Fibroblast of skin of scalp (primary cell): ENCODE data around the gene SIKE1. TPM values are rescaled to one million over a fixed set of nuclear protein-coding genes. Genes with fewer than 3 reads are reported as not detected.
"Not testable (repeated sequence)": the region's sequence is repeated elsewhere in the genome, so short reads cannot be mapped to it uniquely, and the experiment has no call there.

Experiments
- DNase-seq: peaks from one replicate; pipeline ENCODE4 v3.0.0-alpha.2; 2013
- polyA plus RNA-seq, 2 experiments: library from polyadenylated mRNA; unstranded; fragments of 120-200 nt; gene quantifications; one replicate each; pipeline ENCODE4 v1.2.1, GENCODE V29; 2013; ENCODE audit not compliant: insufficient read length in 2 of 2

Gene SIKE1
- polyA plus RNA-seq (2013, experiment 1 of 2; ENCODE audit: insufficient read length), result 36.4 TPM
- 40.8 TPM for polyA plus RNA-seq (2013, experiment 2 of 2; ENCODE audit: insufficient read length)

DNA sequence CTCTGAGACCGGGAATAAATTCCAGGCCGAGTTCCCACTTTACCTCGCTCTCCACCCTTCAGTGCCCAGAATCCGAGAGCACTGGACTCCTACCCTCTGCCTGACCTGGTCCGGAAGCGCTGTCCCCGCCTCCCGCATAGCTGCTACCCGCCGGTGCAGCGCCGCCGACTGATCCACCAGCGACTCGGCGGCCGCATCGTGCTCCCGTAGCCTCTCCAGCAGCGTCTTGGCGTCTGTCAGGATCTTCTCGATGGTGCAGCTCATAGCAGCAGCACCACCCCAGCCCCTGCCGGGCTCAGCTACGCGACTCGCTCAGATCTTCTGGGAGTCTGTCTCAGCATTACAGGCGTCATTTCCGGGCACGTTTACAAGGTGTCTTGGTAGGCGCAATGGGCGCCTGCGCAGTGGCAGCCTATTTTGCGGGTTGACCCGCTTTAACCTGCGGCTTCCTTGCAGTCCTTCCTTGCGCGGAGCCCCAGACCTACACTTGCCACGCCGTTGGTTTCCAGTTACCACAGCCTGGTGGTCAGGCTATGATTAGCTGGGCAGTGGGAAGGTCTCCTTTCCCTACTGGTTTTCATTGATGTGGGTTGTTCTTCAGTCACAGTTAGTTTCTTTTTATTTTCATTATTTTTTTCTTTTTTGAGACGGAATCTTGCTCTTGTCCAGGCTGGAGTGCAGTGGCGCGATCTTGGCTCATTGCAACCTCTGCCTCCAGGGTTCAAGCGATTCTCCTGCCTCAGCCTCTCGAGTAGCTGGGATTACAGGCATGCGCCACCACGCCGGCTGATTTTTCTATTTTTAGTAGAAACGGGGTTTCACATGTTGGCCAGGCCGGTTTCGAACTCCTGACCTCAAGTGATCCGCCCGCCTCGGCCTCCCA is at the start of gene SIKE1:
TSS of gene SIKE1 (minus strand) at position 342 of the 883 bp plus-strand sequence. CDS start at position 264, 78 bp downstream.
- DNase-seq, result peak; percentile 93

DNA sequence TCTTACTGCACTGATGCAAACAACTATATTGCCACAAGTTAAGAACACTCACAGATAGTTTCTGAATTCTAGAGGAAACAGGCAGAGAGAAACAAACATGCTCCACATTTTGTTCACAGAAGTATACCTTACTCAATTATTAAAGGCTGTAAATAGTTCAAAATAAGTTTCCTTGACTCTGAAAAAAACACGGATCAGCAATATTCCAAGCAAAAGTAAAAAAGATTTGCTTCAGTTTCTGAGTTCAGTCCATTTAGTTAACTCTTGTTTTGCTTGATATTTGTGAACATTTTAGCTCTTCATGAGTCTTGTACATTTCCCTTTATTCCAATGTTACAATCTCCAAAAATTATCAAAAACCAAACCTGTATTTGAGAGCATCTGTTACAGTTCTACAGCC is 49.6 kb upstream of the SIKE1 start:
- not testable (repeated sequence) for DNase-seq

DNA sequence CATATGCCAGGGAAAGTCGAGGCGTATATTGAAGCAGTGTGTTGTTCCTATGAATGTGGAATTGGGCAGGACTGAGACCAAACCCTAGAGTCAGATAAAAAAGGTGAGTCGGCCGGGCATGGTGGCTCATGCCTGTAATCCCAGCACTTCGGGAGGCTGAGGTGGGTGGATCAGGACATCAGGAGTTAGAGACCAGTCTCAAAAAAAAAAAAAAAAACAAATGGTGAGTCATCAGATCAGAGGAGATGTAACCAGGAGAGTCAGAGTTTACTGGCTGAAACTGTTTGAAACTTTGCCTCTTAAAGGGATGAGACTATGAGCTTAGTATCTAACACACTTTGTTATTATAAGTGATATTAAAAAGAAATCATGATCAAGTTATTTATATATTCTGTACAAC is 47.8 kb upstream of the SIKE1 start:
- DNase-seq, result no peak

DNA sequence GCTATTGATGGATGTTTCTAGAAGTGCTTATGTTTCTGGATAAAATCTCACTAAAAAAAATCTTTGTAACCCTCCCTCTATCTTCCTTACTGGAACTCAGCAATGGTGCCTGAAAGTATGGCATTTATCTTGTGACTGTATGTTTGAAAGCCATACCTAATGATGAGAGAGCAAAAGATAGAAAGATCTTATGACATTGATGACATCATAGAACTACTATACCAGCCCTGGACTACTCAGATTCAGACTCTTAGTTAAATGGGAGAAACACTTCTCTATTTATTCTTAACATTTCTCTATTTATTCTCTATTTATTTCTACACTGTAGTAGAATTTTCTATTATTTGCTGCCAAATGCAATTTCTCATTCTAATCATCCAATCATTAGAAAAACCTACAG is 41.5 kb upstream of the SIKE1 start:
- DNase-seq, result no peak

DNA sequence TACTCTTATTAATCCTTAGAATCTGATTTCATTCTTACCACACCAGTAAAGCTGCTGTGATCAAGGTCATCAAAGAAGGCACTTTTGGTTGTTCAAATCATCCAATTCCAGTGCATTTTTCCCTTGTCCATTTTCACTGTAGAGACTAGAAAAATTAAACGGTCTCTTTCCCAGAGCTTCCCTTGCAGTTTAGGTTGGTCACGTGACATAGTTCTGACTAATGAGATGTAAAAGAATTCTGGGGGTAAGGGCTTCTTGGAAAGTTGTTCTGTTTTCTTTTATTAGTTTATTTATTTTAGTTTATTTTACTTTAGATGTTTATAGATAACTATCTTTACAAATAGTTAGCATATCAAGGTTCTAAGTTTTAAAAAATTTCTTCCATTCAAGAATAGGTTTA is 39.9 kb upstream of the SIKE1 start:
- no peak for DNase-seq

DNA sequence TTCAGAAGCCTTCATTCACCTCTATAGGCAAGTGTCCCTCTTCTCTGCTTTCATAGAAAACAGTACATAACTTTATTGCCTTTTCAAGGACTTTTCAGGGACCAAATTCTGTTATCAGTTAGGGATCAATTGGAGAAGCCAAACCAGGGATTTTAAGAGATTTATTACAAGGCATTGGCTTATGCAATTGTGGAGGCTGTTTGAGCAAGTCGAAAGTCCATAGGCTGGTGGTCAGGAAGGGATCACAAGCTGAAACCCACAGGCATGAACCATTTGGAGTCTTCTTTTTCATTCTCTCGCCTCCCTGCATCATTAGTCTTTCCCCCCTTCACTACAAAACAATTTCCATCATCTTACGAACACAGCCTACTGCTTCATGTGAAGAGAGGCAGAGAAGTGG is 39.4 kb upstream of the SIKE1 start:
- no peak for DNase-seq

DNA sequence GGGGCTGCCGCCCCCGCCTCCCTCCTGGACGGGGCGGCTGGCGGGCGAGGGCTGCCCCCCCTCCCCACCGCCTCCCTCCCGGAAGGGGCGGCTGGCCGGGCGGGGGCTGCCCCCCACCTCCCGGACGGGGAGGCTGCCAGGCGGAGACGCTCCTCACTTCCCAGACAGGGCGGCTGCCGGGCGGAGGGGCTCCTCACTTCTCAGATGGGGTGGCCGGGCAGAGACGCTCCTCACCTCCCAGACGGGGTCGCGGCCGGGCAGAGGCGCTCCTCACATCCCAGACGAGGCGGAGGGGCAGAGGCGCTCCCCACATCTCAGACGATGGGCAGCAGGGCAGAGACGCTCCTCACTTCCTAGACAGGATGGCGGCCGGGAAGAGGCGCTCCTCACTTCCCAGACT is 24.0 kb upstream of the SIKE1 start:
- not testable (repeated sequence) for DNase-seq

DNA sequence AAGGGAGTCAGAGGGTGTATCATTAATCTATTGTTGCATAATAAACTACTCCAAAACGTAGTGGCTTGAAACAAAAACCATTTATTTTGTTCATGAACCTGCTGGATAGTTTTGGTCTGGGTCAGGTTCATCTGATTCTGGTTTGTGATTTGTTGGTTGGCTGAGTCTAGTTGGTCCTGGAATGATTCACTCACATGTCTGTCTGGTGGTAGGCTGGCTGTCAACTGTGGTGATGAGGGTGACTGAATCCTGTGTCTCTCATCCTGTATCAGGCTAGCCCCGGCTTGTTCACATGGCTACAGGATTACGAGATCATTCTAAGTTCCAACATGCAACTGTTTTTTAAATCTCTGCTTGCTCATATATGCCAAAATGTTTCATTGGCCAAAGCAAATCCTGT is 22.5 kb upstream of the SIKE1 start:
- no peak for DNase-seq

DNA sequence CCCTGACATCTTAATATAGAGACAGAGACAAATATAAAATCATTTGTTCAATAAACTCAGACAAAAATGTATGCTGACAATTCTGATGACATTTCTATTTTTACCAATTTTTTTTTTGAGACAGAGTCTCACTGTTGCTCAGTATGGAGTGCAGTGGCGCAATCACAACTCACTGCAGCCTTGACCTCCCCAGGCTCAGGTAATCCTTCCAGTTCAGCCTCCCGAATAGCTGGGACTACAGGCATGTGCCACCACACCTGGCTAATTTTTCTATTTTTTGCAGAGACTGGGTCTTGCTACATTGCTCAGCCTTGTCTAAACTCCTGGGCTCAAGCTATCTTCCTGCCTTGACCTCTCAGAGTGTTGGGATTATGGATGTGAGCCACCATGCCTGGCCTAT is 13.6 kb upstream of the SIKE1 start:
- no peak for DNase-seq

DNA sequence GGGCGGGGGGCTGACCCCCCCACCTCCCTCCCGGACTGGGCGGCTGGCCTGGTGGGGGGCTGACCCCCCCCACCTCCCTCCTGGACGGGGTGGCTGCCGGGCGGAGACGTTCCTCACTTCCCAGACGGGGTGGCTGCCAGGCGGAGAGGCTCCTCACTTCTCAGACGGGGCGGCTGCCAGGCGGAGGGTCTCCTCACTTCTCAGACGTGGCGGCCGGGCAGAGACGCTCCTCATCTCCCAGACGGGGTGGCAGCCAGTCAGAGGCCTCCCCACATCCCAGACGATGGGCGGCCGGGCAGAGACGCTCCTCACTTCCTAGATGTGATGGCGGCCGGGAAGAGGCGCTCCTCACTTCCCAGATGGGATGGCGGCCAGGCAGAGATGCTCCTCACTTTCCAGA is 10.1 kb upstream of the SIKE1 start:
- DNase-seq, result not testable (repeated sequence)

DNA sequence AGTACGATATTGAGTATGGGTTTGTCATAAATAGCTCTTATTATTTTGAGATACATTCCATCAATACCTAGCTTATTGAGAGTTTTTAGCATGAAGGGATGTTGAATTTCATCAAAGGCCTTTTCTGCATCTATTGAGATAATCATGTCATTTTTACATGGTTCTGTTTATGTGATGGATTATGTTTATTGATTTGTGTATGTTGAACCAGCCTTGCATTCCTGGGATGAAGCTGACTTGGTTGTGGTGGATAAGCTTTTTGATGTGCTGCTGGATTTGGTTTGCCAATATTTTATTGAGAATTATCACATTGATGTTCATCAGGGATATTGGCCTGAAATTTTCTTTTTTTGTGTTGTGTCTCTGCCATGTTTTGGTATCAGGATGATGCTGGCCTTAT is 6.0 kb upstream of the SIKE1 start:
- not testable (repeated sequence) for DNase-seq

DNA sequence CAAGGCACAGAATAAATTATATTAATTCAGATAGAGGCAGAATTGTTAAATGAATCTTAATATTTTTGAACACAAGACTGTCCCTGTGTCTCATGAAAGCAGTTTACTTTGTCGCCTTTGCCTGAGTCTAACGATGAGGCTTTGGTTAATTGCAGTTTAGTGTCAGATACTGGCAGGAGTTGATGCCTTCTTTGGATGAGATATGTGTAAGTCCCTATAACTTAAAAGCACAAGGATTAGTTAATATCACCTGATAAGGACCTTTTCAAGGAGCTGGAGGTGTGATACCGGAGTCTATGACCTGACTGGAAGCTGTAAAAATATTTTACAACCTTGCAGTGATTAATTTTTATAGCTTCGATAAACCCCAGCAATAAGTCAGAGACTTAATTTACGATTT is 2.0 kb upstream of the SIKE1 start:
- DNase-seq, result no peak

DNA sequence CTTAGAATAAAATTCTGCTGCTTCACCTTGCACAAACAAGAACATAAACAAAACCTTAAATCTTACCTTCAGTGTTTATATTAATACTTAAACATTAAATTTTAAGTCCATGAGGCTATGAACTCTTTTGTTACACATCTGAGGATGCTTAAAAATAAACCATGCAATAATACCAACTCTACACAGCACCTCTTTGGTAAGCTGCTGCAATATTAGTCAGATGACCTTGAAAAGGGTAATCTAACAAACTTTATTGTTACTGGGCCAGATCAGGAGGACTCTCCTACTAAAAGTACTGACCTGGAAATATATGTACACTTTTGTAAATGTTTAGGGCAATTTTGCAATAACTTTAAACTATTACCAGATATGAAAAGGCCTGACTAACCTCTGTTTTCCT is 763 bp downstream of the SIKE1 start:
- no peak for DNase-seq

DNA sequence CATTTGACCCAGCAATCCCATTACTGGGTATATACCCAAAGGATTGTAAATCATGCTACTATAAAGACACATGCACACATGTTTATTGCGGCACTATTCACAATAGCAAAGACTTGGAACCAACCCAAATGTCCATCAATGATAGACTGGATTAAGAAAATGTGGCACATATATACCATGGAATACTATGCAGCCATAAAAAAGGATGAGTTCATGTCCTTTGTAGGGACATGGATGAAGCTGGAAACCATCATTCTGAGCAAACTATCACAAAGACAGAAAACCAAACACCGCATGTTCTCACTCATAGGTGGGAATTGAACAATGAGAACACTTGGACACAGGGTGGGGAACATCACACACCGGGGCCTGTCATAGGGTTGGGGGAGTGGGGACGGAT is 3.8 kb downstream of the SIKE1 start:
- DNase-seq, result not testable (repeated sequence)

DNA sequence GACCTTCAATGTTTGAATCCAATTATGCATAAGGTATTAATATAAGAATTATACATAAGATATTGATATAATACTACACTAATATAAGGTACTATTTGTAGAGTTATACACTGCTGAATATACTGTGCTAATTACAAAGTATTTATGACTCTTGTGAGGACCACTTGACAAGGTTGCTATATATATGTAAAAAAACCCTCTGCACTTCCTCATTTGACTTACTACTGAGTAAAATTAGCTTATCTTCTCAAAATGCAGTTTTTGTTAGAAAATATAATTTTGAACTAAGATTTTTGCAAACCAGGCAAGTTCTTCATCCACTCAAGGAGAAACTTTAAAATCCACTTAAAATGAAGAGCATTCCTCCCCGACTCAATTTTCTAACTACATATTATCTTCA is 8.5 kb downstream of the SIKE1 start:
- DNase-seq, result no peak

DNA sequence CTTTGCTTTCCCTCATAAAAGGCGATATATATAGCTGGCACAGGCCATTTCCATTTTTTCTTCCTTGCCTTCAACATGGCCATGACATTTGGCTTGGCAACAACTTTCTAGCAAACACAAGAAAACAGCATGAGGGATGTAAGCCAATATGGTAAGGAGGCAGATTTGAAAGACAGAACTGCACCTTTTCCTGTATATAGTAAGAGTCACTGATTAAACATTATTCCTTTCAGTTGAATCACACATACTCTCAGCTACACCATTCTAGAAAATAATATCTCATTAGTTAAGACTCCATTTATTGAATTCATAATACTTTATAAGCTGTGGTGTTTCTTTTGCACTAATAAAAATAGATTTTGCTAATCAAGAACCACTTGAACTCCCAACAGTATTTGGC is 9.5 kb downstream of the SIKE1 start:
- DNase-seq, result no peak

DNA sequence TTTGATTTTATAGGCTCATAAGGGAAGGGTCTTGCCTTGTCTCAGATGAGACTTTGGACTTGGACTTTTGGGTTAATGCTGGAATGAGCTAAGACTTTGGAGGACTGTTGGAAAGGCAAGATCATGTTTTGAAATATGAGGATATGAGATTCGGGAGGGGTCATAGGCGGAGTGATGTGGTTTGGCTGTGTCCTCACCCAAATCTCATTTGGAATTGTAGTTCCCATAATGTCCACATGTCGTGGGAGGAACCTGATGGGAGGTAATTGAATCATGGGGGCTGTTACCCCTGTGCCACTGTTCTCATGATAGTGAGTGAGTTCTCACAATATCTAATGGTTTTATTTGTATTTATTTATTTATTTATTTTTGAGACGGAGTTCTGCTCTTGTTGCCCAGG is 15.8 kb downstream of the SIKE1 start:
- no peak for DNase-seq

DNA sequence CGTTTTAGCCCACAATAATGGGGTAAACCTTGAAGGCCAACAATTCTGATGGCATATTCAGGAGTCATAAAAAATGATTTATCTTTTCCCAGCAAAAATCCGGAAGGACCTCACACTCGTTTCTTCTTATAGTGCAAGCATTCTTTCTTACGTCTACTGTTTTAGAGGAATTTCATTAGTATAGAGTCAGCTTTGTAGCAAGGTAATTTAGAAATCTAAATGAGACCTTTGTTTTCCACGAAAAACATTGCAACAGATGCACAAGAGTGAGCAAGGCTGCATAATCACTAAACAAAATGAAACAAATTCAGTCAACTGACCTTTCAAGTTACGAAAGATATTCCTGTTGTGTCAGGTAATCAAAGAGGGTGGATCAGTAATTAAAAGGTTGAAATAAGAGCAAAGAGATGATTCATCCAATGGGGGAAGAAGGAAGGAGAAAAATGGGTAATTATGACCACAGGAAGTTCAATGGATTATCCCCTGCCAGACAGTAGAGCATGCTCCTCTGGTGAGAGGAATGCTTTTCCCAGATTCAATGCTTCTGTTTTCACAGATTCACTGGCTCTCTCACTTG is 22.1 kb downstream of the SIKE1 start:
- DNase-seq, result peak; percentile 26

DNA sequence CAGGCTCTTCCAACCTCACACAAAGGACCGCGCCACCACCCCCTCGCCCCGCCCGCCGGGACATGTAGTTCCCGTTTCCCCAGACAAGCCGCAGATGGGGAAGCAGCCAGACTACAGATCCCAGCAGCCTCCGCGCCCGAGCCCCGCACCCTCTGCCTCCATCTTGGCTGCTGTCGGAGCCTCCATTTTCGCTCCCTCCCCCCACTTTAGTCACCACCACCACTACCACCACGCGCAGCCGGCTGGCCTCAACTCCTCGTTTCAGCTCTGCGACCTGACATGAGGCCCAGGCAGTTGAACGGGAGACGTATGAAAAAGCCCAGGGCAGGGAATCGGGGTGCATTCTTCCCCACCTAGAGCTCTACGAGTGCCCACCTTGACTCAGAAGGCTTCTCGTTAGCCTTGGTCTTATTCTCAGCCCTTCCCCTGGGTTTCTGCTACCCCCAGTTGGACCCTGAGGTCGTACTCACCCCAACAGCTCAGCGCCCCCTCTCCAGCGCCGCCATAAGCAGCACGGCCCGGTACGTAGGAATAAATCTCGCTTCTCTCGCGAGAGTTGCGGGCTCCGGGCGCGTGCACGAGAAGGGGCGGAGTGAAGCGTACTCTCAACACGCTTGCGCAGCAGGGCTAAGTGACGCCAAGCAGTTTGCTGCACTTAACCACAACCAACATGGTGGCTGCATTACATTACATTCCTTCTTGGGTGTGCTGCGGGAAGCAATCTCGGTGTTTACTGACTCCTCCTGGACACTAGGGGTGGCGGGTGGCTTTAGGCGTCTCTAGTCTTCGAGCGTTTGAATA is 22.8 kb downstream of the SIKE1 start, which contains the start of gene CSDE1:
TSS of gene CSDE1 (minus strand) at position 530 of the 801 bp plus-strand sequence. CDS start 18,094 bp downstream, outside the sequence.
- DNase-seq, result peak; percentile 99

DNA sequence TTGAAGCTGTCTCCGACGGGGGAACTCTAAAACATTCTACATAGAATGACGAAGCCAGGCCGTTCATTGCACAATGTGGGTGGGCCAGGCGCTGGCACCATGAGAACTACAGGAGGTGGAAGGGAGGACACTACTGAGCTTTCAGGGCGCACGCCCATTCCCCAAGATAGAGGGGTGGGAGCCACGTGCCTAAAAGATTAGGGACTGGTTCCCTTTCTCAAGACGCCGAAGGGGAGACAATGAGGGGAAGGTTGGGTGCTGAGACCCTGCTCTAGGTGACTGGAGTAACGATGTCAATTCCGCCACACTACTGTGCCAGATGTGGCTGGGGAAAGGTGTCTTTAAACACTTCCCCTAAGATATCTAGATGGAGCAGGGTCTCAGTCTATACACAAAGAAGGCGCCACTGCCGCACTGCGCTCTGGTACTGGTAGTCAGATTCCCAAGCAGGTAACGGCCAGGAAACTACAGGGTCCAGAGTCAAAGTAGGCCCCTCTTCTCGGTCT is 23.5 kb downstream of the SIKE1 start:
- DNase-seq, result peak; percentile 51

DNA sequence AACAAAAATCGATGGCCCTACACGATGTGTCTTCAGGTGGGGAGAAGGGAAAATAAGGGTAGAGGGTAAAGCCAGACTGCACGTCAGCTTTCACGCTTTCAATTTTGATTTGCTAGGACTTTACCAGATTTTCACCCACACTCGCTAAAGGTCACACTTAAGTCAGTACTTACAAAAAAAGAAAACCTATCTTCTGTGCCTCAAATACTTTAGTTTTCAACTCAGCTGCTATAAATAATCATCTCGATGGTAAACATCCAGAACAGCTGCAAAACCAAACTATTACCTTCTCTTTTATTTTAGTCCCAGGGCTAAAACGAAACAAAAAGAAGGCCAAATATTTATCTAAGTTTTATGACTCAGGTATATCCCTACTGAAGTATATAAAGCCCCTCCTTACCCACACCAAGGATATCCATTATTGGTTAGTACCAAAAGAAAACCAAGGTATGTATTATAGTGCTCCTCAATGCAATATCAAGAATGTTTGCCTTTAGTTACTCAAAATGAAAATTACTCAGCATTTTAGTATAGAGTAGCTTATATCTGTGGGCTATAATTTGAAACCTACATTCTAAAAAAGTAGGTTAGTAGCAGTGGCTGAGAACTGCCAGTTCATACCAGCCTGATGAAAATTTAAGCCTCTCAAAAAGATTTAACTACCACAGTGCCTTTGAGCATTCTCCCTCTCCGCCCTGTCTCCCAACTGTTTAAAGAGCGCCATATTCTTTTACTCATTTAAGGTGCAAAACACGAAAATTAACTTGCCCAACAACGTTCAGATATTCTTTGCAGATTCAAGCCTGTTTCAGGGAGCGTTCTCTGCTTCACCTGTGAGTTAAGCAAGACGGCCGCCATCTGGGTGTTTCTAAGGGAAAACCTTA is 24.2 kb downstream of the SIKE1 start:
- DNase-seq, result no peak
